ENCODE measurements around the gene BARHL1.

DNA sequence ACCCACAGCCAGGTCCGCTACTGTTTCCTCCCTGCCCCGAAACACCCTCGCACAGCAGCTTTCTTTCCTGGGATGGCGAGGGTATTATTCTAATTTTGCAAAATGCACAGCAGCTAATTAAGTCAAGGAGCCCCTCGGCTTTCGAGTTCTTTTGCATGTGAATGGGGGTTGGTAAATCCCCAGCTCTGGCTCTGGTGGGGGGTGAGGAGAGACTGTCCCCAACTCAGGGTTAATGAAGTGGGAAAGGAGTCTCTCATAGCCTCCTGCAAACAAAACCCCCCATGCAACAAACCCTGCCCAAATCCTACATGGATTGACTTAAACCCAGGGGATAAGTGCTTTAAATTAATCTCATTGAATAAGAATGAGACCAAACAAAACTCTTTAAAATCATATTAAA, 8.8 kb downstream of the BARHL1 start:
- TF ChIP-seq, protein P1, sequence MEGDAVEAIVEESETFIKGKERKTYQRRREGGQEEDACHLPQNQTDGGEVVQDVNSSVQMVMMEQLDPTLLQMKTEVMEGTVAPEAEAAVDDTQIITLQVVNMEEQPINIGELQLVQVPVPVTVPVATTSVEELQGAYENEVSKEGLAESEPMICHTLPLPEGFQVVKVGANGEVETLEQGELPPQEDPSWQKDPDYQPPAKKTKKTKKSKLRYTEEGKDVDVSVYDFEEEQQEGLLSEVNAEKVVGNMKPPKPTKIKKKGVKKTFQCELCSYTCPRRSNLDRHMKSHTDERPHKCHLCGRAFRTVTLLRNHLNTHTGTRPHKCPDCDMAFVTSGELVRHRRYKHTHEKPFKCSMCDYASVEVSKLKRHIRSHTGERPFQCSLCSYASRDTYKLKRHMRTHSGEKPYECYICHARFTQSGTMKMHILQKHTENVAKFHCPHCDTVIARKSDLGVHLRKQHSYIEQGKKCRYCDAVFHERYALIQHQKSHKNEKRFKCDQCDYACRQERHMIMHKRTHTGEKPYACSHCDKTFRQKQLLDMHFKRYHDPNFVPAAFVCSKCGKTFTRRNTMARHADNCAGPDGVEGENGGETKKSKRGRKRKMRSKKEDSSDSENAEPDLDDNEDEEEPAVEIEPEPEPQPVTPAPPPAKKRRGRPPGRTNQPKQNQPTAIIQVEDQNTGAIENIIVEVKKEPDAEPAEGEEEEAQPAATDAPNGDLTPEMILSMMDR (IDR thresholded peaks at IDR 0.05): no peak
- TF ChIP-seq POLR2A (IDR thresholded peaks at IDR 0.05): no peak
- no peak for TF ChIP-seq POLR2AphosphoS5 (IDR thresholded peaks at IDR 0.05)

All from prostate gland (tissue), 2 donors.